ENCODE data around the gene YTHDC1.

DNA sequence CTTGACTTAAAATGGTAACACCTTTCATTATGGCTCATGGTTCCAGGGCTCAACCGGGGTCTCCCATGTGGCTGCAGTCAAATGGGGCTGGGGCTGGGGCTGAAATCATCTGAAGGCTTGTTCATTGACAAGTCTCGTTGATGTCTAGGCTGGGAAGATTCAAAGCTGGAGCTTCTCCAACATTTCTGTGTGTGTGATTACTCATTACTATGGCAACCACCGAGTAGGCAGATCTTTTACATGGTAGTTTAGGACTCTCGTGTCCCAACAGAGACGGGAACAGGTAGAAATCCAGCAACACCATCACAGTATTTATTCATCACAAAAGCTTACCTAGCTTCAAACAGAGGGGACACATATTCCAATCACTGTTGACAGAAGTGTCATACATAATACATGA is 7.8 kb downstream of the YTHDC1 start:
- no peak for TF ChIP-seq EZH2 (IDR thresholded peaks at IDR 0.05; ENCODE audit: insufficient read depth, poor library complexity, severe bottlenecking)
- TF ChIP-seq EZH2phosphoT487 (IDR thresholded peaks at IDR 0.05; ENCODE audit: insufficient read depth, low read depth) = no peak

All from GM23248 (cell line).